ENCODE measurements around the gene SPAG16. TPM values are rescaled to one million over a fixed set of nuclear protein-coding genes. Genes with fewer than 3 reads are reported as not detected.

SPAG16 gene
- total RNA-seq, 1 experiment from 2014 or later = 0.30 TPM

DNA sequence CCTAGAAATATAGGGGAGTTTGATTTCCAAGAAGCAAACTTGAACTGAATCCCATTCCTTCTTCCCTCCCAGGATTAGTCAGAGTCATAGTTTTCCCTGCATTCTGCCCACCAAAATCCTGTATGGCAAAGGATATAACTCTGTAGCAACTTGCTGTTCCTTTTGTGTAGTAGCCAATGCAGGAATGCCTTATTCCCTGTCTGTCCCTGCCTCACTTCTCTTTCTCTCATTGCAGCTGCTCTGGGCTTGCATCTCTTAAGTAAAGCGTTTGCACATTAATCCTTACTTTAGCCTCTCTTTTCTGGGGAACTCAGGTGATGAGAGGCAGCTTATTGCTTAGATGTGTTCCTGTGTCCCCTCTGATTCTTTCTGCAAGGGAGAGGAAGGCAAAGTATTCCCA, 793.5 kb downstream of the SPAG16 start:
- no peaks in the 10 kb centered on the region for H4K20me1 ChIP-seq (ENCODE audit: insufficient read depth)
- intact Hi-C loops (cut with micrococcal nuclease) = no loop called here
- H3K27me3 ChIP-seq (ENCODE audit: insufficient read depth, low read length) = no peaks in the 10 kb centered on the region
- no peak overlapping the region for H3K4me3 ChIP-seq (replicated peaks in 1 of 2; ENCODE audit: low read depth in 1 of 2, low read length in 2 of 2)
- H3K79me2 ChIP-seq (ENCODE audit: insufficient read depth, low read length) = no peaks in the 10 kb centered on the region
- BruUV-seq (replicated peaks) = no TSS peak
- H3K9ac ChIP-seq (ENCODE audit: low read length) = no peak overlapping the region
- ChIA-PET RAD21 (ENCODE audit: low non-redundant PET in 1 of 2, low total read pairs in 2 of 2, uncharacterized antibody in 2 of 2, unreplicated experiment in 2 of 2) (no interaction called here), CTCF (no interaction called here), POLR2A (no interaction called here)
- TF ChIP-seq ELF1 (IDR thresholded peaks at IDR 0.05; ENCODE audit: borderline replicate concordance, low read depth) (no peak), ZNF274 (IDR thresholded peaks at IDR 0.05; ENCODE audit: low read depth, low read length) (no peak), EZH2phosphoT487 (IDR thresholded peaks at IDR 0.05; ENCODE audit: borderline replicate concordance) (no peak), ZBTB33 (IDR thresholded peaks at IDR 0.05; ENCODE audit: extremely low read depth, insufficient replicate concordance, low read length) (no peak)
- H3K9me2 ChIP-seq (ENCODE audit: insufficient read depth) = no peaks in the 10 kb centered on the region
- no peak for ATAC-seq
- H3K36me3 ChIP-seq (ENCODE audit: control insufficient read depth in 1 of 2, insufficient read depth in 2 of 2, low read length in 2 of 2) = no peaks in the 10 kb centered on the region
- no peak for DNase-seq (ENCODE audit: low read depth, low spot score)
- H3K4me2 ChIP-seq (ENCODE audit: low read length) = no peak overlapping the region
- no peak overlapping the region for H3K27ac ChIP-seq (ENCODE audit: low read depth, low read length)
- no peaks in the 10 kb centered on the region for H3K9me3 ChIP-seq (ENCODE audit: control insufficient read depth in 1 of 2, insufficient read depth in 1 of 2, low read depth in 1 of 2, low read length in 2 of 2)
- H2AFZ ChIP-seq (ENCODE audit: low read depth, low read length, poor library complexity, severe bottlenecking) = no peak overlapping the region
- H3K4me1 ChIP-seq (ENCODE audit: control insufficient read depth in 1 of 2, insufficient read depth in 2 of 2, low read length in 2 of 2) = no peaks in the 10 kb centered on the region

DNA sequence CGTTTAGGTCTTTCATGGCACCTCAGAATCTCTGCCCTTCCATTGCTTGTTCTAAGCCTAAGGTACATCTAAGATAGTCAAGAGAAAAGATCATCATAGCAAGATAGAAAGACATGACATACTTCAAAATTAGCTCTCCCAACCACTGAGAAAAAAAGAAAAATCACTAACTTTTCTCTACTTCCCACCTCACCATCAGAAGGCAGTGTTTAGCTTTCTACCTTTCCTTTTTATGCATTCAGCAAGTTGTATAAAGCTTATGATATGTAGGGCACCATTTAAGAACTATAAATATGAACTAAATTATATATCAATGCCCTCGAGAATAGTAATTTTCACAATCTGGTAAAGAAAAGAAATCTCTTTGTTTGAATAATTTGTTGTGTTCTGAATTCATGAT, 794.8 kb downstream of the SPAG16 start:
- no peak for DNase-seq (ENCODE audit: low read depth, low spot score)
- RAD21 ChIA-PET (ENCODE audit: low non-redundant PET in 1 of 2, low total read pairs in 2 of 2, uncharacterized antibody in 2 of 2, unreplicated experiment in 2 of 2) = no interaction called here

More for the DNA sequence above, 794.8 kb downstream of the SPAG16 start:
- H3K4me1 ChIP-seq (ENCODE audit: control insufficient read depth in 1 of 2, insufficient read depth in 2 of 2, low read length in 2 of 2) = no peaks in the 10 kb centered on the region
- no peaks in the 10 kb centered on the region for H3K9me2 ChIP-seq (ENCODE audit: insufficient read depth)
- TF ChIP-seq, protein P1, sequence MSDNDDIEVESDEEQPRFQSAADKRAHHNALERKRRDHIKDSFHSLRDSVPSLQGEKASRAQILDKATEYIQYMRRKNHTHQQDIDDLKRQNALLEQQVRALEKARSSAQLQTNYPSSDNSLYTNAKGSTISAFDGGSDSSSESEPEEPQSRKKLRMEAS (IDR thresholded peaks at IDR 0.05) = no peak
- TF ChIP-seq RAD21 (IDR thresholded peaks at IDR 0.05; ENCODE audit: low read depth) = peak; percentile 46
- no peak overlapping the region for H3K27ac ChIP-seq (ENCODE audit: low read depth, low read length)
- H3K9me3 ChIP-seq (ENCODE audit: control insufficient read depth in 1 of 2, insufficient read depth in 1 of 2, low read depth in 1 of 2, low read length in 2 of 2) = no peaks in the 10 kb centered on the region
- no TSS peak for BruUV-seq (replicated peaks)
- CTCF ChIA-PET = interaction anchor here (1.0 kb wide), 1 partner anchor 730 kb away, joined by 5 read pairs; the partner anchor contains the start of gene BARD1
- no peaks in the 10 kb centered on the region for H4K20me1 ChIP-seq (ENCODE audit: insufficient read depth)
- no peaks in the 10 kb centered on the region for H3K36me3 ChIP-seq (ENCODE audit: control insufficient read depth in 1 of 2, insufficient read depth in 2 of 2, low read length in 2 of 2)
- no peak for ATAC-seq
- POLR2A ChIA-PET = no interaction called here
- H3K79me2 ChIP-seq (ENCODE audit: insufficient read depth, low read length) = no peaks in the 10 kb centered on the region
- H2AFZ ChIP-seq (ENCODE audit: low read depth, low read length, poor library complexity, severe bottlenecking) = no peak overlapping the region
- H3K4me2 ChIP-seq (ENCODE audit: low read length) = no peak overlapping the region
- intact Hi-C loops (cut with micrococcal nuclease) = no loop called here
- no peaks in the 10 kb centered on the region for H3K27me3 ChIP-seq (ENCODE audit: insufficient read depth, low read length)
- H3K4me3 ChIP-seq (replicated peaks in 1 of 2; ENCODE audit: low read depth in 1 of 2, low read length in 2 of 2) = no peak overlapping the region
- H3K9ac ChIP-seq (ENCODE audit: low read length) = no peak overlapping the region
